ENCODE measurements around the gene PTPRM. TPM values are rescaled to one million over a fixed set of nuclear protein-coding genes. Genes with fewer than 3 reads are reported as not detected.

PTPRM gene
- total and polyA plus RNA-seq, 2 of the 4 experiments (the other 2 are of a cell fraction) = 28.3 to 51.2 TPM

DNA sequence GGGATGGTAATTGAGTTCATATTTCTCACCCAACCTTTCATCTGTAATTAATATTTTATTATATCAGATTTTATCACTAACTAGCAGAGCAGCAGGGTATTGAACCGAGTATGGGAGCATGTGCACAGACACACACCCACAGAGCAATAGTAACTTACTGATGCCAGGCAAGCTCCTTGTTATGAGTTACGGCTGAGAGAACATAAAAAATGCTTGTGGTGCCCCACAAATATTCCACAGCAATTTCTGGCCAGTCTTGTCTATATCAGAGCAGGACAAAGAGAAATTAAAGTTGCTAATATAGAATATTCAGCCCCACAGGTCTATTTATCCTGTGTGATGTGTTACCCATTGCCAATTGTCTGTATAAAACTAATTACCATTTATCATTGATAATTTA is 540.3 kb downstream of the PTPRM start:
- H3K4me1 ChIP-seq (ENCODE audit: control insufficient read depth, insufficient read depth, low read length) = no peaks in the 10 kb centered on the region
- no peak for DNase-seq
- no peak overlapping the region for H3K18ac ChIP-seq (ENCODE audit: low read depth, low read length)
- H2BK15ac ChIP-seq (ENCODE audit: low read depth, low read length) = no peak overlapping the region
- H2BK20ac ChIP-seq (ENCODE audit: low read depth, low read length) = no peak overlapping the region
- in situ Hi-C loops (cut with MboI; ENCODE audit: low sequenced_read_pairs) (no loop called here), intact Hi-C loops (cut with micrococcal nuclease) (no loop called here), dilution Hi-C loops (cut with HindIII; ENCODE audit: low sequenced_read_pairs, unreplicated experiment) (no loop called here)
- H4K20me1 ChIP-seq (ENCODE audit: insufficient read depth, low read length) = no peaks in the 10 kb centered on the region
- H2AFZ ChIP-seq (replicated peaks; ENCODE audit: low read length, poor library complexity) = no peak overlapping the region
- ATAC-seq (ENCODE audit: low read depth) = no peak
- H4K5ac ChIP-seq (ENCODE audit: low read depth, low read length) = no peak overlapping the region
- no peak overlapping the region for H2BK5ac ChIP-seq (ENCODE audit: low read depth, low read length, poor library complexity, severe bottlenecking)
- H3K4me2 ChIP-seq (ENCODE audit: low read depth, low read length) = no peak overlapping the region
- H3K9me1 ChIP-seq (ENCODE audit: insufficient read depth, low read length) = no peaks in the 10 kb centered on the region
- ChIA-PET CTCF (interaction anchor here (0.7 kb wide), 1 partner anchor 312 kb away, joined by 3 read pairs; no protein-coding TSS in a partner anchor), POLR2A (ENCODE audit: unreplicated experiment) (interaction anchor here (0.6 kb wide), 1 partner anchor 190 kb away, joined by 3 read pairs; no protein-coding TSS in a partner anchor)
- no peak overlapping the region for H3K4me3 ChIP-seq (ENCODE audit: insufficient read depth, low read depth, low read length)
- BruUV-seq (replicated peaks) = no TSS peak
- no peak overlapping the region for H2AK9ac ChIP-seq (replicated peaks; ENCODE audit: low read depth, low read length, poor library complexity)
- H4K8ac ChIP-seq (ENCODE audit: low read depth in 2 of 2, low read length in 2 of 2) = no peak overlapping the region
- H3K23ac ChIP-seq (ENCODE audit: low read depth, low read length) = no peak overlapping the region
- TF ChIP-seq RFX5 (IDR thresholded peaks at IDR 0.05; ENCODE audit: low read depth, low read length) (no peak), NFE2L2 (IDR thresholded peaks at IDR 0.05; ENCODE audit: low read depth, low read length) (no peak), SMC3 (IDR thresholded peaks at IDR 0.05; ENCODE audit: low read depth, low read length) (no peak), POLR2A (IDR thresholded peaks at IDR 0.05; ENCODE audit: low read depth, low read length) (no peak), MAZ (IDR thresholded peaks at IDR 0.05; ENCODE audit: borderline replicate concordance, low read depth, low read length) (no peak), RCOR1 (IDR thresholded peaks at IDR 0.05; ENCODE audit: insufficient replicate concordance, low read length) (no peak), CEBPB (IDR thresholded peaks at IDR 0.05; ENCODE audit: low read depth, low read length) (no peak), FOS (IDR thresholded peaks at IDR 0.05; ENCODE audit: low read depth, low read length) (no peak), RAD21 (IDR thresholded peaks at IDR 0.05; ENCODE audit: low read length) (no peak), CHD1 (IDR thresholded peaks at IDR 0.05; ENCODE audit: low read depth, low read length) (no peak), MAFK (IDR thresholded peaks at IDR 0.05; ENCODE audit: low read depth, low read length) (no peak), BHLHE40 (IDR thresholded peaks at IDR 0.05; ENCODE audit: low read depth, low read length) (no peak)
- TF ChIP-seq, protein P1, sequence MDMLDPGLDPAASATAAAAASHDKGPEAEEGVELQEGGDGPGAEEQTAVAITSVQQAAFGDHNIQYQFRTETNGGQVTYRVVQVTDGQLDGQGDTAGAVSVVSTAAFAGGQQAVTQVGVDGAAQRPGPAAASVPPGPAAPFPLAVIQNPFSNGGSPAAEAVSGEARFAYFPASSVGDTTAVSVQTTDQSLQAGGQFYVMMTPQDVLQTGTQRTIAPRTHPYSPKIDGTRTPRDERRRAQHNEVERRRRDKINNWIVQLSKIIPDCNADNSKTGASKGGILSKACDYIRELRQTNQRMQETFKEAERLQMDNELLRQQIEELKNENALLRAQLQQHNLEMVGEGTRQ (IDR thresholded peaks at IDR 0.05; ENCODE audit: low read depth, low read length) = no peak
- TF ChIP-seq, protein P2, sequence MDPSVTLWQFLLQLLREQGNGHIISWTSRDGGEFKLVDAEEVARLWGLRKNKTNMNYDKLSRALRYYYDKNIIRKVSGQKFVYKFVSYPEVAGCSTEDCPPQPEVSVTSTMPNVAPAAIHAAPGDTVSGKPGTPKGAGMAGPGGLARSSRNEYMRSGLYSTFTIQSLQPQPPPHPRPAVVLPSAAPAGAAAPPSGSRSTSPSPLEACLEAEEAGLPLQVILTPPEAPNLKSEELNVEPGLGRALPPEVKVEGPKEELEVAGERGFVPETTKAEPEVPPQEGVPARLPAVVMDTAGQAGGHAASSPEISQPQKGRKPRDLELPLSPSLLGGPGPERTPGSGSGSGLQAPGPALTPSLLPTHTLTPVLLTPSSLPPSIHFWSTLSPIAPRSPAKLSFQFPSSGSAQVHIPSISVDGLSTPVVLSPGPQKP (IDR thresholded peaks at IDR 0.05; ENCODE audit: borderline replicate concordance, low read depth, low read length) = no peak
- TF ChIP-seq, protein P3, sequence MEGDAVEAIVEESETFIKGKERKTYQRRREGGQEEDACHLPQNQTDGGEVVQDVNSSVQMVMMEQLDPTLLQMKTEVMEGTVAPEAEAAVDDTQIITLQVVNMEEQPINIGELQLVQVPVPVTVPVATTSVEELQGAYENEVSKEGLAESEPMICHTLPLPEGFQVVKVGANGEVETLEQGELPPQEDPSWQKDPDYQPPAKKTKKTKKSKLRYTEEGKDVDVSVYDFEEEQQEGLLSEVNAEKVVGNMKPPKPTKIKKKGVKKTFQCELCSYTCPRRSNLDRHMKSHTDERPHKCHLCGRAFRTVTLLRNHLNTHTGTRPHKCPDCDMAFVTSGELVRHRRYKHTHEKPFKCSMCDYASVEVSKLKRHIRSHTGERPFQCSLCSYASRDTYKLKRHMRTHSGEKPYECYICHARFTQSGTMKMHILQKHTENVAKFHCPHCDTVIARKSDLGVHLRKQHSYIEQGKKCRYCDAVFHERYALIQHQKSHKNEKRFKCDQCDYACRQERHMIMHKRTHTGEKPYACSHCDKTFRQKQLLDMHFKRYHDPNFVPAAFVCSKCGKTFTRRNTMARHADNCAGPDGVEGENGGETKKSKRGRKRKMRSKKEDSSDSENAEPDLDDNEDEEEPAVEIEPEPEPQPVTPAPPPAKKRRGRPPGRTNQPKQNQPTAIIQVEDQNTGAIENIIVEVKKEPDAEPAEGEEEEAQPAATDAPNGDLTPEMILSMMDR (conservative IDR thresholded peaks at IDR 0.05; ENCODE audit: low read depth, low read length) = no peak
- WGBS, 2 experiments (ENCODE audit: extremely low coverage in 2 of 2, insufficient read length in 1 of 2) = no CpG with 5 or more reads among the region's 2 CpGs
- no peak overlapping the region for H2AK5ac ChIP-seq (ENCODE audit: low read depth, low read length)
- no peak overlapping the region for H3K56ac ChIP-seq (ENCODE audit: extremely low read depth, insufficient read depth, low read length)
- H3K4ac ChIP-seq (ENCODE audit: low read depth, low read length) = no peak overlapping the region
- no peak overlapping the region for H3K14ac ChIP-seq (replicated peaks; ENCODE audit: low read depth, low read length)
- H2BK120ac ChIP-seq (ENCODE audit: low read depth, low read length) = no peak overlapping the region
- peaks cover 6% of the 10 kb centered on the region for H3K9me3 ChIP-seq (ENCODE audit: control insufficient read depth, insufficient read depth, low read length)
- H3K27me3 ChIP-seq (ENCODE audit: control insufficient read depth, insufficient read depth, low read length) = no peaks in the 10 kb centered on the region
- H3K9ac ChIP-seq (ENCODE audit: low read depth, low read length) = no peak overlapping the region
- H3K27ac ChIP-seq (ENCODE audit: insufficient read depth, low read length) = no peak overlapping the region
- H3K36me3 ChIP-seq (ENCODE audit: control insufficient read depth, insufficient read depth, low read length) = peaks cover under 1% of the 10 kb centered on the region; the same call in 1 of the 2 replicates
- no peaks in the 10 kb centered on the region for H3K79me1 ChIP-seq (ENCODE audit: low read depth in 1 of 2, low read length in 2 of 2)
- H4K91ac ChIP-seq (ENCODE audit: insufficient read depth, low read depth, low read length) = no peak overlapping the region
